Sigmoid colon (tissue), 7 donors: ENCODE measurements around the gene E2F8. TPM values are rescaled to one million over a fixed set of nuclear protein-coding genes. Genes with fewer than 3 reads are reported as not detected.

Experiments
- DNase-seq: peaks from one replicate; pipeline ENCODE4 v3.0.0-alpha.2; 2019
- H3K27ac ChIP-seq, 4 donors: fragments of 200-600 bp; sonication (generic); one replicate each; pipeline ENCODE4 v1.5.1; 2016 to 2019; ENCODE audit warnings: mild to moderate bottlenecking in 1 of 4
- H3K27me3 ChIP-seq, 3 donors: fragments of 200-600 bp; sonication (generic); one replicate each; pipeline ENCODE4 v1.5.1; 2019; ENCODE audit warnings: mild to moderate bottlenecking in 1 of 3
- H3K36me3 ChIP-seq, 4 donors: fragments of 200-600 bp; sonication (generic); one replicate each; pipeline ENCODE4 v1.5.1; 2016 to 2019
- H3K4me1 ChIP-seq, 4 donors: fragments of 200-600 bp; sonication (generic); one replicate each; pipeline ENCODE4 v1.5.1; 2017 to 2019
- H3K4me3 ChIP-seq, 4 donors: fragments of 200-600 bp; sonication (generic); one replicate each; pipeline ENCODE4 v1.5.1; 2017 to 2019; ENCODE audit warnings: mild to moderate bottlenecking in 2 of 4, moderate library complexity in 1 of 4
- H3K9me3 ChIP-seq, 4 donors: fragments of 200-600 bp in 3 of 4; sonication (generic) in 3 of 4; one replicate each; pipeline versions ENCODE4 v1.5.1 to v1.6.1; 2013 to 2019
- CTCF ChIP-seq, 4 experiments: fragments of 450-650 bp in 3 of 4; fragments of 200-600 bp in 1 of 4; IDR thresholded peaks; one replicate each; pipeline ENCODE4 v1.5.1; 2016 to 2019; ENCODE audit warnings: antibody characterized with exemption in 4 of 4, mild to moderate bottlenecking in 3 of 4, moderate library complexity in 2 of 4
- EP300 ChIP-seq, 4 donors: sonication (generic); formaldehyde crosslinking; IDR thresholded peaks; one replicate each; pipeline ENCODE4 v1.6.1; 2017; ENCODE audit warnings: antibody characterized with exemption in 4 of 4
- POLR2A ChIP-seq, 2 donors: fragments of 450-650 bp; IDR thresholded peaks; one replicate each; pipeline ENCODE4 v1.6.1; 2016; ENCODE audit warnings: antibody characterized with exemption in 2 of 2, mild to moderate bottlenecking in 2 of 2, moderate library complexity in 2 of 2
- POLR2AphosphoS5 ChIP-seq, 4 donors: sonication (generic); formaldehyde crosslinking; IDR thresholded peaks; one replicate each; pipeline ENCODE4 v1.6.1; 2017; ENCODE audit warnings: antibody characterized with exemption in 4 of 4
- WGBS, 2 donors: extraction: QIAGEN DNeasy Blood & Tissue Kit; methylation state at CpG; one replicate each; pipeline ENCODE4 v1.1.7; 2013; 5-methylcytosine and 5-hydroxymethylcytosine counted together
- intact Hi-C: fragments of 100-400 bp; cut with DNase I; formaldehyde crosslinking; loops from one replicate; pipeline ENCODE4 v1.15.1; 2023
- polyA plus RNA-seq, 3 donors: library from polyadenylated mRNA; stranded (reverse); fragments of 200-250 nt; gene quantifications; one replicate each; pipeline ENCODE4 v1.2.3, GENCODE V29; 2013
- total RNA-seq, 4 donors: library from RNA; depleted of rRNA; stranded (reverse); fragments of >200 nt; gene quantifications; one replicate each; pipeline ENCODE4 v1.1.0, GENCODE V29; 2016
- donor health status: healthy with polysubstance abuse.
- donor health status: Bipolar disorder and iron deficiency.
- donor health status: healthy.

The E2F8 gene
- 1 to 10 TPM in 1 of 4 donors, under 1 TPM in 2, not detected in 1; 0.16 to 1.2 (median 0.83) TPM for total RNA-seq
- 1 to 10 TPM in 2 of 3 donors, under 1 TPM in 1; 0.60 to 4.0 (median 1.6) TPM for polyA plus RNA-seq

GRCh38 chr11:19240420-19241259 lies at the start of gene E2F8:
TSS of gene E2F8 (minus strand) at chr11:19240945. CDS start at chr11:19240121, 824 bp downstream.
- Histone ChIP-seq H3K4me3 (peak within 1 kb of the TSS; percentile 12 to 75 (median 54)), H3K27ac (no peak within 1 kb of the TSS), H3K4me1 (peaks cover 0 to 28% (median 24%) of the 10 kb centered on the region in 4 donors), H3K9me3 (no peaks in the 10 kb centered on the region), H3K27me3 (peaks cover 17 to 73% (median 50%) of the 10 kb centered on the region in 3 donors), H3K36me3 (no peaks in the 10 kb centered on the region)
- intact Hi-C loops, result no loop called here
- TF ChIP-seq POLR2AphosphoS5 (IDR thresholded peaks at IDR 0.05), result peak in 1 of 4 donors; percentile 61
- TF ChIP-seq CTCF (IDR thresholded peaks at IDR 0.05), result no peak
- WGBS, 2 donors, result 1% methylated on average over 59 of the region's 59 CpGs
- peak; percentile 90 for DNase-seq

- no peak overlapping the region for H3K4me3 ChIP-seq
- H3K27ac ChIP-seq, result no peak overlapping the region
- no peak for DNase-seq
- H3K27me3 ChIP-seq, result peaks cover 0 to 7% (median 0%) of the 10 kb centered on the region in 3 donors
- no peak for TF ChIP-seq CTCF (IDR thresholded peaks at IDR 0.05)
- no peak for TF ChIP-seq POLR2A (IDR thresholded peaks at IDR 0.05)
- no peak for TF ChIP-seq EP300 (IDR thresholded peaks at IDR 0.05)
- TF ChIP-seq POLR2AphosphoS5 (IDR thresholded peaks at IDR 0.05), result no peak
- no peaks in the 10 kb centered on the region for H3K4me1 ChIP-seq
- H3K36me3 ChIP-seq, result no peaks in the 10 kb centered on the region
- intact Hi-C loops, result no loop called here
- no peaks in the 10 kb centered on the region for H3K9me3 ChIP-seq
- WGBS, 2 donors, result 84 to 89% methylated on average over 2 of the region's 2 CpGs
These were observed 49.6 kb upstream of the E2F8 start for GRCh38 chr11:19290356-19290755.

GRCh38 chr11:19288256-19288655 lies 47.5 kb upstream of the E2F8 start:
- Histone ChIP-seq H3K9me3 (no peaks in the 10 kb centered on the region), H3K36me3 (no peaks in the 10 kb centered on the region), H3K27me3 (peaks cover 0 to 7% (median 0%) of the 10 kb centered on the region in 3 donors), H3K27ac (no peak overlapping the region), H3K4me3 (no peak overlapping the region), H3K4me1 (no peaks in the 10 kb centered on the region)
- intact Hi-C loops, result no loop called here
- DNase-seq, result no peak
- 72 to 75% methylated on average over 3 of the region's 3 CpGs for WGBS, 2 donors
- TF ChIP-seq CTCF (IDR thresholded peaks at IDR 0.05) (no peak), POLR2A (IDR thresholded peaks at IDR 0.05) (no peak), POLR2AphosphoS5 (IDR thresholded peaks at IDR 0.05) (no peak), EP300 (IDR thresholded peaks at IDR 0.05) (no peak)

- DNase-seq, result no peak
- Histone ChIP-seq H3K27me3 (peaks cover 0 to 7% (median 0%) of the 10 kb centered on the region in 3 donors), H3K27ac (no peak overlapping the region), H3K4me1 (no peaks in the 10 kb centered on the region), H3K4me3 (no peak overlapping the region), H3K36me3 (no peaks in the 10 kb centered on the region), H3K9me3 (no peaks in the 10 kb centered on the region)
- intact Hi-C loops, result no loop called here
- TF ChIP-seq POLR2A (IDR thresholded peaks at IDR 0.05), result no peak
- 88 to 95% methylated on average over 4 of the region's 4 CpGs for WGBS, 2 donors
These were observed 45.7 kb upstream of the E2F8 start for GRCh38 chr11:19286411-19286810.

- Histone ChIP-seq H3K27me3 (peaks cover 0 to 7% (median 0%) of the 10 kb centered on the region in 3 donors), H3K4me1 (no peaks in the 10 kb centered on the region), H3K27ac (no peak overlapping the region), H3K9me3 (no peaks in the 10 kb centered on the region), H3K4me3 (no peak overlapping the region), H3K36me3 (no peaks in the 10 kb centered on the region)
- intact Hi-C loops, result no loop called here
- TF ChIP-seq POLR2AphosphoS5 (IDR thresholded peaks at IDR 0.05), result no peak
- no peak for TF ChIP-seq CTCF (IDR thresholded peaks at IDR 0.05)
- TF ChIP-seq POLR2A (IDR thresholded peaks at IDR 0.05), result no peak
- TF ChIP-seq EP300 (IDR thresholded peaks at IDR 0.05), result no peak
- DNase-seq, result no peak
- WGBS, 2 donors, result 82 to 86% methylated on average over 3 of the region's 3 CpGs
These were observed 44.1 kb upstream of the E2F8 start for GRCh38 chr11:19284881-19285280.
